Measurements from ENCODE around the gene PDE6C. TPM values are rescaled to one million over a fixed set of nuclear protein-coding genes. Genes with fewer than 3 reads are reported as not detected.

Gene PDE6C
- total and polyA plus RNA-seq, 2 of the 8 experiments (the other 6 are each of a cell fraction or from before 2014, with no cell fraction given), result not detected

DNA sequence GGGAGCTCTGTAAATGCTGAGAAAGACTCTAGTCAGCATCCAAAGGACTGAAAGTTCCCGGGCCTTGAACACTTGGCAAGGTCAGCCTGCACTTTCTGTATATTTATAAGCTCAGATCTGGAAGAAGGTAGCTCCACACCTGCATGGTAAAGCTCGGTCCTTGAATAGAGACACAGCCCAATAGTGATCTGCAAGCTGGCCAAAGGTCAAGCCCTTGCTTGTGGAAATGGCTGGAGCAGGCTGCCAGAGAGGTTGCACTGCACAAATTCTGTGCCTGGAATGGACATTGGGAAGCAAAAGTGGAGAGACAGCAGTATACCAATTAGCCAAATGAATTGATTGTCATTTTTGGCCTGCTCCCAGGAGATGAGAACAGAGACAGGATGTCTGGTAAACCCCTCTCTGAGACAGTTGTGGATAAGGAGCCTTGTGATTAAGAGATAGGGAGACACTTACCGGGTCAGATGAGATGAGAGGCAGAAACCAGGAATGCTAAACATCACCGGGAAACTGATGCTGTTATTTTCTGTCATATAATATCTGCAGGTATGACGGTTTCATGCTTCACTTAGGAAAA, 98.1 kb downstream of the PDE6C start:
- Histone ChIP-seq H4K20me1 (replicated peaks in 1 of 2; ENCODE audit: control insufficient read depth in 1 of 2, insufficient read depth in 2 of 2, low read length in 2 of 2) (no peaks in the 10 kb centered on the region), H2BK12ac (ENCODE audit: low read depth, low read length) (no peak overlapping the region), H3K4me3 (ENCODE audit: extremely low read depth in 1 of 4, insufficient read depth in 2 of 4, low read depth in 3 of 4, low read length in 4 of 4) (no peak overlapping the region), H3K23me2 (ENCODE audit: low read depth, low read length) (no peaks in the 10 kb centered on the region), H2AFZ (ENCODE audit: low read length) (no peak overlapping the region), H3K56ac (replicated peaks; ENCODE audit: insufficient read length, low read depth, low read length) (no peak overlapping the region), H2BK20ac (ENCODE audit: low read length) (no peak overlapping the region), H3K36me3 (ENCODE audit: control insufficient read depth in 2 of 4, insufficient read depth in 4 of 4, low read length in 3 of 4) (no peaks in the 10 kb centered on the region), H3K79me1 (ENCODE audit: low read depth, low read length) (no peaks in the 10 kb centered on the region), H3K27me3 (replicated peaks in 1 of 4; ENCODE audit: control insufficient read depth in 3 of 4, extremely low read depth in 1 of 4, insufficient read depth in 3 of 4, low read length in 3 of 4) (no peaks in the 10 kb centered on the region), H3K79me2 (ENCODE audit: control insufficient read depth in 1 of 2, insufficient read depth in 2 of 2, low read length in 2 of 2) (no peaks in the 10 kb centered on the region), H3K4ac (replicated peaks; ENCODE audit: insufficient read length, low read depth, low read length) (no peak overlapping the region), H3K9ac (replicated peaks in 1 of 4; ENCODE audit: extremely low read depth in 1 of 4, low read depth in 3 of 4, low read length in 3 of 4) (no peak overlapping the region), H3K18ac (ENCODE audit: extremely low read depth, low read length) (no peak overlapping the region), H3K27ac (ENCODE audit: low read depth, low read length) (no peak overlapping the region), H4K8ac (ENCODE audit: extremely low read depth, insufficient read depth, low read length) (no peak overlapping the region), H2BK120ac (replicated peaks; ENCODE audit: low read depth, low read length) (no peak overlapping the region), H4K91ac (replicated peaks; ENCODE audit: insufficient read length, low read length) (no peak overlapping the region), H4K5ac (ENCODE audit: insufficient read length, low read depth, low read length) (no peak overlapping the region), H3K4me2 (ENCODE audit: insufficient read depth in 1 of 2, low read depth in 2 of 2, low read length in 2 of 2) (no peak overlapping the region), H2BK15ac (ENCODE audit: low read length) (no peak overlapping the region), H3K14ac (ENCODE audit: insufficient read length) (no peak overlapping the region), H3K4me1 (replicated peaks in 1 of 4; ENCODE audit: control insufficient read depth in 3 of 4, insufficient read depth in 4 of 4, low read length in 3 of 4) (no peaks in the 10 kb centered on the region), H2BK5ac (ENCODE audit: low read depth, low read length) (no peak overlapping the region), H3K9me3 (ENCODE audit: insufficient read depth in 2 of 2, low read depth in 1 of 2, low read length in 1 of 2) (no peaks in the 10 kb centered on the region), H2AK5ac (ENCODE audit: low read depth, low read length) (no peak overlapping the region), H3K23ac (ENCODE audit: insufficient read length) (no peak overlapping the region)
- ChIA-PET CTCF (ENCODE audit: partially characterized antibody) (no interaction called here), POLR2A (ENCODE audit: partially characterized antibody) (interaction anchor here (1.4 kb wide), 1 partner anchor 8 kb away, joined by 3 read pairs; the partner anchor contains the start of gene FRA10AC1)
- FAIRE-seq (no peak), DNase-seq (ENCODE audit: low read depth in 1 of 2, low spot score in 2 of 2) (no peak)
- WGBS, 2 experiments (ENCODE audit: extremely low coverage in 1 of 2, insufficient coverage in 1 of 2, insufficient read length in 1 of 2, insufficient replicate concordance in 2 of 2, low coverage in 1 of 2, low lambda C conversion rate in 2 of 2, missing lambda C conversion rate in 1 of 2), result 82% methylated on average over 5 of the region's 5 CpGs; no CpG with 5 or more reads in 1 of the 2 experiments

All from H1 (cell line).